RKO (cell line): ENCODE data around the gene SMAGP.
"Not testable (repeated sequence)": the region's sequence is repeated elsewhere in the genome, so short reads cannot be mapped to it uniquely, and the experiment has no call there.

Experiments used
- DNase-seq: peaks from one replicate; pipeline ENCODE4 v3.0.0-alpha.2; 2016; ENCODE audit warnings: low spot score

SMAGP gene

GRCh38 chr12:51264297-51264696 lies 5.9 kb downstream of the SMAGP start:
- DNase-seq = no peak

GRCh38 chr12:51263341-51263740 lies 6.9 kb downstream of the SMAGP start:
- no peak for DNase-seq

- peak; percentile 71 for DNase-seq
Measured at GRCh38 chr12:51262758-51263177, 7.4 kb downstream of the SMAGP start.

- not testable (repeated sequence) for DNase-seq
Measured at GRCh38 chr12:51259600-51259999, 10.6 kb downstream of the SMAGP start.

GRCh38 chr12:51254536-51254935 lies 15.7 kb downstream of the SMAGP start:
- no peak for DNase-seq

GRCh38 chr12:51253276-51253675 lies 16.9 kb downstream of the SMAGP start:
- no peak for DNase-seq

- no peak for DNase-seq
Measured at GRCh38 chr12:51247523-51248206, 22.6 kb downstream of the SMAGP start.

- DNase-seq = no peak
Measured at GRCh38 chr12:51246254-51246853, 23.9 kb downstream of the SMAGP start.

- DNase-seq = no peak
Measured at GRCh38 chr12:51245476-51246253, 24.6 kb downstream of the SMAGP start.

GRCh38 chr12:51244269-51244668 lies 25.9 kb downstream of the SMAGP start:
- DNase-seq = no peak

GRCh38 chr12:51242876-51243275 lies 27.3 kb downstream of the SMAGP start:
- no peak for DNase-seq

- DNase-seq = no peak
Measured at GRCh38 chr12:51242120-51242519, 28.1 kb downstream of the SMAGP start.

- peak; percentile 80 for DNase-seq
Measured at GRCh38 chr12:51240971-51241370, 29.2 kb downstream of the SMAGP start.

- DNase-seq = peak; percentile 94
Measured at GRCh38 chr12:51238510-51239334, 31.5 kb downstream of the SMAGP start, which contains the start of gene DAZAP2. DAZAP2 (plus strand) TSS chr12:51238826; CDS start chr12:51238908, 82 bp downstream.

- no peak for DNase-seq
Measured at GRCh38 chr12:51238037-51238509, 32.1 kb downstream of the SMAGP start.

- no peak for DNase-seq
Measured at GRCh38 chr12:51234530-51234929, 35.7 kb downstream of the SMAGP start.

GRCh38 chr12:51232642-51233041 lies 37.6 kb downstream of the SMAGP start:
- no peak for DNase-seq

- no peak for DNase-seq
Measured at GRCh38 chr12:51229116-51229809, 41.0 kb downstream of the SMAGP start.

GRCh38 chr12:51227962-51228361 lies 42.3 kb downstream of the SMAGP start:
- DNase-seq = no peak

- not testable (repeated sequence) for DNase-seq
Measured at GRCh38 chr12:51227112-51227511, 43.1 kb downstream of the SMAGP start.

- no peak for DNase-seq
Measured at GRCh38 chr12:51225771-51226170, 44.4 kb downstream of the SMAGP start.
